Lower lobe of right lung (tissue), 2 donors: ENCODE results near the gene FLT3. TPM values are rescaled to one million over a fixed set of nuclear protein-coding genes. Genes with fewer than 3 reads are reported as not detected.
A peak's percentile ranks its signal among the peaks of the same experiment; 100 is the strongest.

Source experiments
- ATAC-seq, 2 donors: fragments of 200-7000 bp; cut with Tn5 transposase; one replicate each; pipeline ENCODE4 v1.9.1; 2020 to 2022; ENCODE audit warnings: mild to moderate bottlenecking in 2 of 2, moderate library complexity in 2 of 2
- DNase-seq: peaks from one replicate; pipeline ENCODE4 v3.0.0-alpha.2; 2020
- H3K27ac ChIP-seq: fragments of 200-600 bp; one replicate; pipeline ENCODE4 v1.8.0; 2022
- H3K27me3 ChIP-seq: fragments of 200-600 bp; one replicate; pipeline ENCODE4 v1.8.0; 2022; ENCODE audit warnings: low read depth
- H3K36me3 ChIP-seq: fragments of 200-600 bp; one replicate; pipeline ENCODE4 v1.8.0; 2022; ENCODE audit warnings: mild to moderate bottlenecking
- H3K4me1 ChIP-seq: fragments of 200-600 bp; one replicate; pipeline ENCODE4 v1.8.0; 2022
- H3K4me3 ChIP-seq: fragments of 200-600 bp; one replicate; pipeline ENCODE4 v1.8.0; 2022; ENCODE audit warnings: mild to moderate bottlenecking
- H3K9me3 ChIP-seq: fragments of 200-600 bp; one replicate; pipeline ENCODE4 v1.8.0; 2022
- CTCF ChIP-seq: fragments of 200-600 bp; IDR thresholded peaks from one replicate; pipeline ENCODE4 v1.8.0; 2022; ENCODE audit warnings: antibody characterized with exemption, mild to moderate bottlenecking
- intact Hi-C: fragments of 100-400 bp; cut with DNase I; formaldehyde crosslinking; loops from one replicate; pipeline ENCODE4 v1.11.0; 2022
- total RNA-seq: library from RNA; stranded (reverse); fragmentation: NEBNext Ultra II Directional; extraction: Animal tissue kit (Norgen Biotek cat#: 25700); gene quantifications from one replicate; pipeline ENCODE4 v1.2.1, GENCODE V29; 2021
- donor health status: DM: no; HTN: yes; CAD: no; lungs with severe emphysema.

FLT3 gene
- total RNA-seq, 1 donor from 2014 or later, result 1.6 TPM

DNA sequence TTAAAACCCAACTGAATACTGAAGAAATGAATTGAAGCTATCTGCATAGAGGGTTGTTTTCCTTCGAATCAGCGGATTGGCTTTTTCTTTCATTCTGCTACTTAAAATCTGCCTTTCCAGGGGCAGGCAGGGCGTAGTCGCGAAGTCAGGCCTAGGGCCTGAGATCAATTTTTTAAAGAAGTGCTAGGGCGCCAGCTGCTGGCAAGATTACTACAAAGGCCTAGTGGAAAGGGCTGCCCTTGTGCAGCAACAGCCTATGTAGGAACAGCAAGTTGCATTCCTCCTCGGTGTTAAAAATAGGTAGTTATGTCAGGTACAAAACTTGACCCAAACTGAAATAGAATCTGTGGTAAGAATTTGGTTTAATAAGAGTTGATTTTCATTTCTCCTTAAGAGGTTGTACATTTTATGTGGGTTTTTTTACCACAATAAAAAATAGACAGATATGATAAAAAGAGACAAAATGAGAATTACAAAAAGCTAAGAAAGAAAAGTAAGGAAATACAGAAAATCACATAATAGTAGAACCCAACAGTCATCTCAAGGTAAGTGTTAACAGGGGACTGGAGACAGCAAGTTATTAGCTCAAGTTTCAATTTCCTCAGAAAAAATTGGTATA lies 102.4 kb downstream of the FLT3 start:
- ATAC-seq, result no peak

DNA sequence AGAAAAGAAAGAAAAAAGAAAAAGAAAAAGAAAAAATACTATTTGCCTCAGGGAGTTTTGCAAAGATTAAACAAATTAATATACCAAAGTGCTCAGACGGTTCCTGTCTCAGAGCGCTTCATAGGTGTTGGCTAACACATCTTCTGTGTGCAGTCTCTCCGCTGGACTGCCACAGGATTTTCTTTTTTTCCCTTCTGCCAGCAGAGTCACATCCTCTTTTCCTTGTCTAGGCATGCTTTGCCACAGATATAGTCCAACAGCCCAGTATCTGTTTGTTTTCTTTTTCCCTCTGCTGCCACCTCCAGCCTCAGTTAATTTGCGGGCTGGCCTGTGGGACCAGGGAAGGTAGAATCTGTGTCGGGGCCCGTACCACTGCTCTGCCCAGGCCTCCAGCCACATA lies 108.5 kb downstream of the FLT3 start:
- intact Hi-C loops, result no loop called here
- TF ChIP-seq CTCF, result no peak
- ATAC-seq (no peak), DNase-seq (no peak)
- Histone ChIP-seq H3K4me3 (no peak overlapping the region), H3K36me3 (no peaks in the 10 kb centered on the region), H3K4me1 (no peaks in the 10 kb centered on the region), H3K27ac (no peak overlapping the region), H3K27me3 (peaks cover 25% of the 10 kb centered on the region), H3K9me3 (no peaks in the 10 kb centered on the region)

More for the DNA sequence above, 102.4 kb downstream of the FLT3 start:
- Histone ChIP-seq H3K9me3 (no peaks in the 10 kb centered on the region), H3K4me1 (no peaks in the 10 kb centered on the region), H3K4me3 (no peak overlapping the region), H3K36me3 (no peaks in the 10 kb centered on the region), H3K27ac (no peak overlapping the region), H3K27me3 (no peaks in the 10 kb centered on the region)
- DNase-seq, result no peak
- intact Hi-C loops, result no loop called here
- peak; percentile 26 for TF ChIP-seq CTCF

DNA sequence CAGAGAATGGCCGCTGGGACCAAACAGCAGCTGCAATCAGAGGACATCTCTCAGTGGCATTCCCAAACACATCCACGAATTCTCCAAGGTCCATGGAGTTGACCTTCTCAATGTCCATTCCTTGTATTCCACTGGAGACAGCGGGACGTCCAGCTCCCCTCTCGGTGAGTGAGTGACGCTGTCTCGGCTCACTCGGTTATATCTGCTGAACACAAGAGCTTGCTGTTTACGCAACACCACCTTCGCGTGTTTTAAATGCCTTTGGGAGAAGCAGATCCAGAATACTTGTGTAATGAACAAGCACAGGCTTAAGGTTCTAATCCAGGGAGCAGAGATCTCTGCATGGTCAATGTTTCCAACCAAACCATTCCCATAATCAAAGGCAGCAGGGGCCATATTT lies 111.9 kb downstream of the FLT3 start, which contains the start of gene URAD:
URAD (minus strand) TSS at position 174 of the 400 bp plus-strand sequence; CDS start at position 118, 56 bp downstream.
- ATAC-seq (peak in 1 of 2 donors; percentile 61), DNase-seq (no peak)
- Histone ChIP-seq H3K9me3 (no peaks in the 10 kb centered on the region), H3K36me3 (no peaks in the 10 kb centered on the region), H3K4me1 (no peaks in the 10 kb centered on the region), H3K27ac (no peak within 1 kb of the TSS), H3K4me3 (no peak within 1 kb of the TSS), H3K27me3 (peaks cover 48% of the 10 kb centered on the region)
- no peak for TF ChIP-seq CTCF
- intact Hi-C loops, result loop anchor here (5.0 kb wide), 1 partner anchor 156 kb away; no protein-coding TSS in a partner anchor

- H3K9me3 ChIP-seq, result no peaks in the 10 kb centered on the region
- TF ChIP-seq CTCF, result no peak
- H3K36me3 ChIP-seq, result no peaks in the 10 kb centered on the region
- H3K27ac ChIP-seq, result no peak overlapping the region
- H3K27me3 ChIP-seq, result peaks cover 78% of the 10 kb centered on the region
- H3K4me3 ChIP-seq, result no peak overlapping the region
- DNase-seq (no peak), ATAC-seq (no peak)
- intact Hi-C loops, result loop anchor here (5.0 kb wide), 1 partner anchor 153 kb away; no protein-coding TSS in a partner anchor
- H3K4me1 ChIP-seq, result peaks cover under 1% of the 10 kb centered on the region
These were observed 114.8 kb downstream of the FLT3 start for GRCh38 chr13:27985600-27985999.

DNA sequence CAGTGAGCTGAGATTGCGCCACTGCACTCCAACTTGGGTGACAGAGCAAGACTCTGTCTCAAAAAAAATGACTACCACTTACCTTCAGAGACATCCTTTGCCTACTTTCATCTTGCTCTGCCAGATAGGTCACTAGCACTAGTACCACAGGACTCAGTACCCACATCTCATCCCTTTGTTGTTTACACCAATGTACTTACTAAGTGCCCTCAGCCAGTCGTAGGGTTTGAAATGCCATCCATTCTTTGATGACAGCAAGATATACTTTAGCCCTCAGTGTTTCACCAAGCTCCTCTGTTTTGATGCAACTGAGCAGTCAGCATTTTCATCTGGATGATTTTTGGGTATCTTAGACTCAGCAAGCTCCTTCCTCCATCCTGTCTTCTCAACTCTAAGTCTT lies 118.0 kb downstream of the FLT3 start:
- intact Hi-C loops, result no loop called here
- TF ChIP-seq CTCF, result no peak
- Histone ChIP-seq H3K36me3 (no peaks in the 10 kb centered on the region), H3K9me3 (no peaks in the 10 kb centered on the region), H3K27me3 (peaks cover 90% of the 10 kb centered on the region), H3K4me3 (no peak overlapping the region), H3K27ac (no peak overlapping the region), H3K4me1 (peaks cover 15% of the 10 kb centered on the region)
- ATAC-seq (no peak), DNase-seq (no peak)
